K562 (cell line): Measurements from ENCODE around the gene PAX8. TPM values are rescaled to one million over a fixed set of nuclear protein-coding genes. Genes with fewer than 3 reads are reported as not detected.

ENCODE experiments used
- ARID1B ChIP-seq: fragments of 450-650 bp; IDR thresholded peaks from 2 replicates; pipeline ENCODE4 v1.6.1; 2016; ENCODE audit warnings: antibody characterized with exemption, mild to moderate bottlenecking, inconsistent platforms
- BRF1 ChIP-seq: IDR thresholded peaks from 3 replicates; pipeline ENCODE4 v1.6.1; 2011; ENCODE audit warnings: borderline replicate concordance, mild to moderate bottlenecking; ENCODE audit not compliant: insufficient read length; ENCODE audit errors: extremely low read depth
- CBFA2T3 ChIP-seq: fragments of 450-650 bp; IDR thresholded peaks from 2 replicates; pipeline ENCODE4 v1.6.1; 2017
- CGGBP1 ChIP-seq: fragments of 250-450 bp; sonication (Bioruptor Pico); IDR thresholded peaks from 2 replicates; pipeline ENCODE4 v1.9.0; 2021; ENCODE audit warnings: mild to moderate bottlenecking
- E2F6 ChIP-seq, 2 experiments: IDR thresholded peaks; 2 replicates each; pipeline ENCODE4 v1.6.1; 2011; ENCODE audit warnings: borderline replicate concordance in 1 of 2, control low read depth in 1 of 2, low read depth in 1 of 2, low read length in 1 of 2, mild to moderate bottlenecking in 1 of 2, mixed read lengths in 1 of 2, moderate library complexity in 1 of 2; ENCODE audit not compliant: insufficient read depth in 1 of 2, insufficient read length in 1 of 2, poor library complexity in 1 of 2, severe bottlenecking in 1 of 2; ENCODE audit errors: extremely low read depth in 1 of 2
- HDGF ChIP-seq: fragments of 450-650 bp; IDR thresholded peaks from 2 replicates; pipeline ENCODE4 v1.6.1; 2016
- KAT7 ChIP-seq: sonication (generic); formaldehyde crosslinking; IDR thresholded peaks from 2 replicates; pipeline ENCODE4 v1.8.0; 2022; ENCODE audit warnings: missing genetic modification reagents, mild to moderate bottlenecking, borderline replicate concordance
- KDM1A ChIP-seq, 2 experiments: fragments of 450-650 bp; IDR thresholded peaks; 2 replicates each; pipeline ENCODE4 v1.6.1; 2016; ENCODE audit warnings: mild to moderate bottlenecking in 2 of 2
- KDM2B ChIP-seq: fragments of 250-450 bp; sonication (Bioruptor Pico); IDR thresholded peaks from 2 replicates; pipeline ENCODE4 v1.8.0; 2021; ENCODE audit warnings: mild to moderate bottlenecking, moderate library complexity
- SAP30 ChIP-seq: fragments of 200-600 bp; sonication (generic); IDR thresholded peaks from 2 replicates; pipeline ENCODE4 v1.6.1; 2012; ENCODE audit warnings: borderline replicate concordance, low read depth, mild to moderate bottlenecking, moderate library complexity, low read length, control low read depth, inconsistent platforms; ENCODE audit not compliant: insufficient read depth, poor library complexity, severe bottlenecking
- ZFX ChIP-seq: sonication (generic); formaldehyde crosslinking; IDR thresholded peaks from 2 replicates; pipeline ENCODE4 v1.8.0; 2022; ENCODE audit warnings: mild to moderate bottlenecking, missing genetic modification reagents, moderate library complexity
- ZSCAN32 ChIP-seq: fragments of 450-650 bp; formaldehyde crosslinking; IDR thresholded peaks from 2 replicates; pipeline ENCODE4 v1.4.0; 2020; ENCODE audit warnings: mild to moderate bottlenecking, moderate library complexity
- polyA plus RNA-seq, 8 experiments: library from polyadenylated mRNA; depleted of rRNA in 4 of 8; stranded (reverse) in 5 of 8; unstranded in 3 of 8; fragments of >200 nt; fragmentation: Nextera tagmentation in 2 of 8; fragmentation: Illumina TruSeq in 1 of 8; extraction: Ambion mirVana in 2 of 8; extraction: Trizol in 1 of 8; gene quantifications; 2 replicates each; pipeline versions ENCODE4 v1.2.1 to v1.2.3, GENCODE V29; 2011 to 2014; ENCODE audit warnings: inconsistent platforms in 1 of 8, missing spikeins in 1 of 8
- total RNA-seq, 7 experiments: library from RNA; depleted of rRNA in 6 of 7; stranded (reverse); fragments of >200 nt in 6 of 7; fragmentation: Illumina TruSeq in 2 of 7; extraction: Trizol in 2 of 7; gene quantifications; 2 replicates each; pipeline versions ENCODE4 v1.2.1 to v1.2.3, GENCODE V29; 2011 to 2021; ENCODE audit warnings: low replicate concordance in 1 of 7
- TF ChIP-seq, protein P1 (sequence below): fragments of 250-450 bp; sonication (Bioruptor Pico); IDR thresholded peaks from 2 replicates; pipeline ENCODE4 v1.4.0; 2020
- TF ChIP-seq, protein P2 (sequence below): sonication (generic); formaldehyde crosslinking; IDR thresholded peaks from 2 replicates; pipeline ENCODE4 v1.8.0; 2022; ENCODE audit warnings: mild to moderate bottlenecking, missing genetic modification reagents
- TF ChIP-seq, protein P3 (sequence below), 3 experiments: fragments of 200-800 bp in 1 of 3; fragments of 250-450 bp in 1 of 3; fragments of 450-650 bp in 1 of 3; sonication (Bioruptor Pico) in 1 of 3; sonication (Bioruptor generic) in 1 of 3; formaldehyde crosslinking in 1 of 3; IDR thresholded peaks; 2 replicates each; pipeline versions ENCODE4 v1.6.1 to v1.8.0; 2016 to 2022; ENCODE audit warnings: mild to moderate bottlenecking in 2 of 3, missing genetic modification characterization in 2 of 3, missing compliant biosample characterization in 1 of 3, moderate library complexity in 1 of 3

Gene PAX8
- total and polyA plus RNA-seq, 9 of the 15 experiments (the other 6 are each of a cell fraction or from before 2014, with no cell fraction given) = 0.13 to 2.1 (median 0.51) TPM

- TF ChIP-seq, protein P1, sequence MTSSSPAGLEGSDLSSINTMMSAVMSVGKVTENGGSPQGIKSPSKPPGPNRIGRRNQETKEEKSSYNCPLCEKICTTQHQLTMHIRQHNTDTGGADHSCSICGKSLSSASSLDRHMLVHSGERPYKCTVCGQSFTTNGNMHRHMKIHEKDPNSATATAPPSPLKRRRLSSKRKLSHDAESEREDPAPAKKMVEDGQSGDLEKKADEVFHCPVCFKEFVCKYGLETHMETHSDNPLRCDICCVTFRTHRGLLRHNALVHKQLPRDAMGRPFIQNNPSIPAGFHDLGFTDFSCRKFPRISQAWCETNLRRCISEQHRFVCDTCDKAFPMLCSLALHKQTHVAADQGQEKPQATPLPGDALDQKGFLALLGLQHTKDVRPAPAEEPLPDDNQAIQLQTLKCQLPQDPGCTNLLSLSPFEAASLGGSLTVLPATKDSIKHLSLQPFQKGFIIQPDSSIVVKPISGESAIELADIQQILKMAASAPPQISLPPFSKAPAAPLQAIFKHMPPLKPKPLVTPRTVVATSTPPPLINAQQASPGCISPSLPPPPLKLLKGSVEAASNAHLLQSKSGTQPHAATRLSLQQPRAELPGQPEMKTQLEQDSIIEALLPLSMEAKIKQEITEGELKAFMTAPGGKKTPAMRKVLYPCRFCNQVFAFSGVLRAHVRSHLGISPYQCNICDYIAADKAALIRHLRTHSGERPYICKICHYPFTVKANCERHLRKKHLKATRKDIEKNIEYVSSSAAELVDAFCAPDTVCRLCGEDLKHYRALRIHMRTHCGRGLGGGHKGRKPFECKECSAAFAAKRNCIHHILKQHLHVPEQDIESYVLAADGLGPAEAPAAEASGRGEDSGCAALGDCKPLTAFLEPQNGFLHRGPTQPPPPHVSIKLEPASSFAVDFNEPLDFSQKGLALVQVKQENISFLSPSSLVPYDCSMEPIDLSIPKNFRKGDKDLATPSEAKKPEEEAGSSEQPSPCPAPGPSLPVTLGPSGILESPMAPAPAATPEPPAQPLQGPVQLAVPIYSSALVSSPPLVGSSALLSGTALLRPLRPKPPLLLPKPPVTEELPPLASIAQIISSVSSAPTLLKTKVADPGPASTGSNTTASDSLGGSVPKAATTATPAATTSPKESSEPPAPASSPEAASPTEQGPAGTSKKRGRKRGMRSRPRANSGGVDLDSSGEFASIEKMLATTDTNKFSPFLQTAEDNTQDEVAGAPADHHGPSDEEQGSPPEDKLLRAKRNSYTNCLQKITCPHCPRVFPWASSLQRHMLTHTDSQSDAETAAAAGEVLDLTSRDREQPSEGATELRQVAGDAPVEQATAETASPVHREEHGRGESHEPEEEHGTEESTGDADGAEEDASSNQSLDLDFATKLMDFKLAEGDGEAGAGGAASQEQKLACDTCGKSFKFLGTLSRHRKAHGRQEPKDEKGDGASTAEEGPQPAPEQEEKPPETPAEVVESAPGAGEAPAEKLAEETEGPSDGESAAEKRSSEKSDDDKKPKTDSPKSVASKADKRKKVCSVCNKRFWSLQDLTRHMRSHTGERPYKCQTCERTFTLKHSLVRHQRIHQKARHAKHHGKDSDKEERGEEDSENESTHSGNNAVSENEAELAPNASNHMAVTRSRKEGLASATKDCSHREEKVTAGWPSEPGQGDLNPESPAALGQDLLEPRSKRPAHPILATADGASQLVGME (CRISPR knock-in tag) = no peak
- TF ChIP-seq KDM2B (CRISPR knock-in tag) (no peak), ZSCAN32 (CRISPR knock-in tag) (no peak), SAP30 (no peak), HDGF (no peak), CBFA2T3 (peak; percentile 69), KDM1A (IDR thresholded peaks at IDR 0.05) (peak in 1 of 2 experiments; percentile 47; a peak in 1 of 4 replicates), CGGBP1 (CRISPR knock-in tag) (no peak), E2F6 (IDR thresholded peaks at IDR 0.05; ENCODE audit: borderline replicate concordance in 1 of 2, extremely low read depth in 1 of 2, insufficient read depth in 1 of 2, insufficient read length in 1 of 2, low read depth in 1 of 2, low read length in 1 of 2, poor library complexity in 1 of 2, severe bottlenecking in 1 of 2) (no peak), ZFX (CRISPR knock-in tag) (no peak), ARID1B (0 out of 2 replicates have a peak, but pooled peaks have one; percentile 25), BRF1 (no peak), KAT7 (CRISPR knock-in tag) (no peak)
- TF ChIP-seq, protein P2, sequence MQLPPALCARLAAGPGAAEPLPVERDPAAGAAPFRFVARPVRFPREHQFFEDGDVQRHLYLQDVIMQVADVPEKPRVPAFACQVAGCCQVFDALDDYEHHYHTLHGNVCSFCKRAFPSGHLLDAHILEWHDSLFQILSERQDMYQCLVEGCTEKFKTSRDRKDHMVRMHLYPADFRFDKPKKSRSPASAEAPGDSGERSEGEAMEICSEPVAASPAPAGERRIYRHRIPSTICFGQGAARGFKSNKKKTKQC = no peak
- TF ChIP-seq, protein P3, sequence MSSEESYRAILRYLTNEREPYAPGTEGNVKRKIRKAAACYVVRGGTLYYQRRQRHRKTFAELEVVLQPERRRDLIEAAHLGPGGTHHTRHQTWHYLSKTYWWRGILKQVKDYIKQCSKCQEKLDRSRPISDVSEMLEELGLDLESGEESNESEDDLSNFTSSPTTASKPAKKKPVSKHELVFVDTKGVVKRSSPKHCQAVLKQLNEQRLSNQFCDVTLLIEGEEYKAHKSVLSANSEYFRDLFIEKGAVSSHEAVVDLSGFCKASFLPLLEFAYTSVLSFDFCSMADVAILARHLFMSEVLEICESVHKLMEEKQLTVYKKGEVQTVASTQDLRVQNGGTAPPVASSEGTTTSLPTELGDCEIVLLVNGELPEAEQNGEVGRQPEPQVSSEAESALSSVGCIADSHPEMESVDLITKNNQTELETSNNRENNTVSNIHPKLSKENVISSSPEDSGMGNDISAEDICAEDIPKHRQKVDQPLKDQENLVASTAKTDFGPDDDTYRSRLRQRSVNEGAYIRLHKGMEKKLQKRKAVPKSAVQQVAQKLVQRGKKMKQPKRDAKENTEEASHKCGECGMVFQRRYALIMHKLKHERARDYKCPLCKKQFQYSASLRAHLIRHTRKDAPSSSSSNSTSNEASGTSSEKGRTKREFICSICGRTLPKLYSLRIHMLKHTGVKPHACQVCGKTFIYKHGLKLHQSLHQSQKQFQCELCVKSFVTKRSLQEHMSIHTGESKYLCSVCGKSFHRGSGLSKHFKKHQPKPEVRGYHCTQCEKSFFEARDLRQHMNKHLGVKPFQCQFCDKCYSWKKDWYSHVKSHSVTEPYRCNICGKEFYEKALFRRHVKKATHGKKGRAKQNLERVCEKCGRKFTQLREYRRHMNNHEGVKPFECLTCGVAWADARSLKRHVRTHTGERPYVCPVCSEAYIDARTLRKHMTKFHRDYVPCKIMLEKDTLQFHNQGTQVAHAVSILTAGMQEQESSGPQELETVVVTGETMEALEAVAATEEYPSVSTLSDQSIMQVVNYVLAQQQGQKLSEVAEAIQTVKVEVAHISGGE (CRISPR knock-in tag; IDR thresholded peaks at IDR 0.05) = no peak
Measured at GRCh38 chr2:113234721-113235346, 43.9 kb downstream of the PAX8 start (continued).
